HG03354 (cell line): ENCODE results near the gene PVALEF.

Experiments
- ATAC-seq: cut with Tn5 transposase; IDR thresholded peaks from one replicate; pipeline ENCODE4 v1.9.1; 2021; ENCODE audit warnings: mild to moderate bottlenecking; ENCODE audit not compliant: unreplicated experiment, poor library complexity, severe bottlenecking

The PVALEF gene

GRCh38 chr17:81178136-81179091, 13.1 kb downstream of the PVALEF start:
- no peak for ATAC-seq

DNA sequence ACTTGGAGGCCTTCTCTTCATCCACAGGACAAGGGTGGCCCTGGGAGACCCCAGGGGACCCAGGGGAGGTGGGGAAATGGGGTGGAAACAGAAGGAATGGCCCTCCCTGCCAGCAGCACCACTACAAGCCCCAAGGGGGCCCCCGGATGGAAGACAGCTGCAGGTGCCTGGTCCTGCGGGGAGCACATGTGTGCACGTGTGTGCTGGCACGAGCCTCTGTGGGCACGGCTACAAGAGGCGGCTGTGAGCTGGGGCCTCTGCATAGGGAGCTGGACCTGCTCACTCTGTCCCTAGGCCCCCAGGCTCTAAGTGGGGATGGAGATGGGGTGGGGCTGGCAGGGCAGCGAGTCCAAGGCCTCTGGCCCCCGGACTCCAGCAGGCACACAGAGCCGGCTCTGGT, 13.9 kb downstream of the PVALEF start:
- no peak for ATAC-seq

DNA sequence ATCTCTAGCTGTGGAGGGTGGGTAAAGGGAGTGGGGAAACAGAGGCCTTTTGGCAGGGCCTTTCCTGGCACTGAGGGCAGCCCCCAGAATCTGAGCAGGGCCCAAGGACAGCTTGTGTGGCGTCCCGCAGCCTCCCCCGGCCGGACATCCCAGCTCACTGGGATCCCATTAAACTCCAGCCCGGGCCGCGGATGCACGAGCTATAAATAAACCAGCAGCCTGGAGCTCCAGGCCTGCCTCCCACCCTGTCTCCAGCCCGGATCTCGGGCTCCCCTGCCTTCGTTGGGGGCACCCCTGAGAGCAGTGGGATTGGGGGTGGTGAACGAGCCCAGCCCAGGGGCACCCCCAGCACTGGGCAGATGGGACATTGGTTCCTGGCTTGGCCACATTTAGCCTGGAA, 14.6 kb downstream of the PVALEF start:
- no peak for ATAC-seq

GRCh38 chr17:81180836-81181810, 15.8 kb downstream of the PVALEF start:
- ATAC-seq, result no peak

DNA sequence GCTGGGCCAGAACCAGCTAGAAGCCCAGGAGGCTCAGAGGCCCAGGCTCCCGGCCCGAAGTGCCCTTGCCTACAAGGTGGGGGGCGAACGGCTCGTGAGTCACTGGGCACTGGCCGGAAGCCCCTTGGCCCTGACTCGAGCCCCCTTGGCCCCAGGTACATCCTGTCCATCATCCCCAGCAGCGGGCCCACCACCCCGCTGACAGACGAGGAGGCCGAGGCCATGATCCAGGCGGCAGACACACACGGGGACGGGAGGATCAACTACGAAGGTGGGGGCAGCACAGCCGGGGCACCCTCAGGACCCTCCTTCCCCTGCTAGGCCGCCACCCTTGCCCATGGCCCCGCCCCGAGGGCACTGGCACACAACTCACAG, 16.5 kb downstream of the PVALEF start:
- ATAC-seq, result no peak

DNA sequence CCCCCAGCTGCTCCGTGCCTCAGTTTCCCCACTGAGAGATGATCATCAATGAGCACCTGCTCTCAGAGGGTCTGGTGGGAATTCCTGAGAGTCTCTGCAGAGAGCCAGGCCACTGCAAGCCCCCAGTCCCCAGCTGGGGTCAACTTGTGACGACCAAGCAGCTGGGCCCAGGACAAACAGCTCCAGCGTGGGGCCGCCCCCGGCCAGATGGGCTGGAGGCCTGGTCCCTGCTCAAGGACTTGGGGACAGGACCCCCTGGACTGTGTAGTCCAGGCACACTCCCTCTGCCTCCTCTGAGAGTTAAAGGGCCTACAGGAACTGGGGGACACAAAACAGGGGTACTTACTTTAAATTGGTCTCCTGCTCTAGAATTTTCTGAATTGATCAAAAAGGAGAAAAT, 17.3 kb downstream of the PVALEF start:
- no peak for ATAC-seq

DNA sequence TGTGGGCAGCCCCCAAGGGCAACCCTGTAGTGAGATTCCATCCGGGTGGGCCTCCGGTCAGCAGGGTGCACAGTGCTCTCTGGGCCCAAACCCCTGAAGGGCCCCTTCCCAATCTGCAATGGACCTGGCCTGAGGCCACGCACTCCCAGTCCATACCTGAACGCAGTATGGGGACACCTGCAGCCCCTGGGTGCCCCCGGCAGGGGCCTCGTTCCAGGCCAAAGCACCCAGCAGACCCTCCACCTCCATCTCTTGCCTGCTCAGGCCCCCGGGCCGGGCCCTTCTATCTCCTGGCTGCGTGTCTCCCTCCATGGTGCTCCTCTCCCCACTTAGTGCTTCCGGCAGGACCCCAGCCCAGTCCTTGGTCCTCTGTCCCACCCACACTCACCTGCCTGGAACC, 18.0 kb downstream of the PVALEF start:
- ATAC-seq, result no peak

DNA sequence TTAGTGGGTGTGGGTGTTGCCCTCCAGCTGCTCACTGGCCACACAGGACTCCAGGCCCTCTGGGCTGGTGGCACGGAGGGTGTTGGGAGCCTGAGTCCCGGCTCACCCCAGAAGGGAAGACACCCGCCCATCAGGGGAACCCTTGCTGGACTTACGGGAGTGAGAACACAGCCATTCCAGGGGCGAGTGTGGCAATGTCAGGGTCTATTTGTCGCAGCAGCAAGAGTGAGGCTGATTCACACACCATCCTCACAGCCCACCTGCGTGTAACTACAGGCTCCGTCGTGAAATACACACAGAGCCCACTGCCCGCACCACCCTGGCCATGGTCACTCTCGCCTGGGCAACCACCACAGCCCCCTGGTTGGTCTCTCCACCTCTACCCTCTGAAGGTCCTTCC, 18.5 kb downstream of the PVALEF start:
- no peak for ATAC-seq

DNA sequence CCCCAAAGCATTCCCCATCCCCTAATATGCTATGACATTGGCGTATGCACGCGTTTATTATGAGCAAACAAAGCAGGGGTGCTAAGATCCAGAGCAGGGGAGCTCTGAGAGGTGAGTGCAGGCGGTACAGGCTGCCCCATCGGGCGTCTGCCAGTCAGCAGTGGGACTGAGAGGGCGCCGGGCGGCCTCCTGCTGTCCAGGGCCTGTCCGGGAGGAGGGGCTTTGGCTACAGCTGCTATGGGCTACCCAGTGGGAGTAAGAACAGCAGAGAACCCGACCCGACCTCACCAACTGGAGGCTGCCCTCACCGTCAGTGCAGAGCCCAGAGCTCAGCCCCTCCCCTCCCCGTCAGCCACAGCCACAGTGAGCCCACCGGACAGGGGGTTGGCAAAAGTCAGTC, 19.2 kb downstream of the PVALEF start:
- no peak for ATAC-seq

DNA sequence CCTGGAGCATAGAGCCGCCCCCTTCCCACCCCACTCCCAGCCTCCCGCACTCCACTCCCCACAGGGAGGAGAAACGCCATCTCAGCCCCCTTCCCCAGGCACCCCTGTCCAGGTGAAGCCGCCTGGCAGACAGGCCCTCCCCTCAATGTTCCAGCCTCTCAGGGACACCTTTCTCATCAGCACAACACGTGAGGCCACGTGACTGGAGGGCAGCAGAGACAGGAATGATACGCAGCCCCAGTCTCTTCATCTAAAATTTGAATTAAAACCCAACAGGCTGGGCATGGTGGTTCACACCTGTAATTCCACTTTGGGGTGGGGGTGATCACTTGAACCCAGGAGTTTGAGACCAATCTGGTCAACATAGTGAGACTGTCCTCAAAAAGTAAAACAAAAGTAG, 20.9 kb downstream of the PVALEF start:
- no peak for ATAC-seq

- no peak for ATAC-seq
Measured at GRCh38 chr17:81187120-81187519, 21.8 kb downstream of the PVALEF start.

GRCh38 chr17:81187586-81188490, 22.5 kb downstream of the PVALEF start:
- ATAC-seq, result no peak

DNA sequence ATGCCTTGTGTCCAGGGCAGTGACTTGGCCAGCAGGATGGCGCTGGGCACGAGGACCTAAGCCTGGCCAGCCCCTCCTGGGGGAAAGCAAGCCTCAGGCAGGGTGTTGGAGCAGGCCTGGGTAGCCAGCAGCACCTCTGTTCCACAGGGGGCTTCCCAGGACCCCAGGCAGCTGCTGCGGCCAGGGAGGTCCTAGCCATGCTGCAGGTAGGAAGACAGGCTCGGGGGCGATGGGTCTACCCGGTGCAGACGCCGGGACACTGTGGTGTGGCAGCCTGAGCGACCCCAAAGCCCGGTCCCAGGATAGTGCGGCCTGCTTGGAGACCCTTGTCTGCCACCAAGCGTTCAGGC, 23.2 kb downstream of the PVALEF start:
- no peak for ATAC-seq

GRCh38 chr17:81189016-81189415, 23.7 kb downstream of the PVALEF start:
- no peak for ATAC-seq

DNA sequence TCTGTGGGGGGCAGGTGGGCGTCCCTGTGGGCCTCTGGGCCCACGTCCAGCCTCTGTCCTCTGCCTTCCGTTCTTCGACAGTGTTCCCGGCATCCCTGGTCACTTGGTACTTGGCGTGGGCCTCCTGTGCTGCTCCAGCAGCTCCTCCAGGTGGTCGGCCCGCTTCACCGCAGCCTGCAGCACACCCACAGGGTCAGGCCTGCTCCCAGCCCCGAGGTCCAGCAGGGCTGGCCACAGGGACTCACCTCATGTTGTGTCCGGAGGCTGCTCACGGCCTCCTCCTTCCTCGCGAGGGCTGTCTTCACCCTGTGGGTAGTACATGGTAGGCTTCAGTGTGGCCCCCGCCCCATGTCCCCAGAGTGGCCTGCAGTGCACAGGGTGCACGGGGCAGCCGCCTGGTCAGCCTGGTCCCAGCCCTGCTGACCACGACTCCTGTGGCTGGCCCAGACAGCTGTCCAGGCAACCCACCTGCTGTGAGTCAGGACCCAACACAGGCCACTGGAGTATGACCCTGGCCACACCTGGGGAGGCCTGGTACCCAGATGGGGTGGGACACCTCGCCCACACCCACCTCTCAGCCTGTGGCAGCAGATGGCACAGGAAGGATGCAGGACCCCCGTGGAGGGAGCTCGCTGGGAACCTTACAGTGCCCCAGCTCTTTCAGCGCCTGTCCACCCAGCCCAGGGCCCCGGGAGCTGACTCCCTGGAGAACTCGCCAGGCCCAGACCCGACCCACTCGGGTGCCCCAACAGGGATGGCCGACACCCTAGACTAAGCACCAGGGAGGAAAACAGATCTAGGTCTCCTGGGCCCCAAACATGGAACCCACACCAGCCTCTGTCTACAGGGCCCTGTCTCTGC, 24.6 kb downstream of the PVALEF start:
- ATAC-seq, result no peak

- ATAC-seq, result no peak
Measured at GRCh38 chr17:81190591-81190990, 25.3 kb downstream of the PVALEF start.

DNA sequence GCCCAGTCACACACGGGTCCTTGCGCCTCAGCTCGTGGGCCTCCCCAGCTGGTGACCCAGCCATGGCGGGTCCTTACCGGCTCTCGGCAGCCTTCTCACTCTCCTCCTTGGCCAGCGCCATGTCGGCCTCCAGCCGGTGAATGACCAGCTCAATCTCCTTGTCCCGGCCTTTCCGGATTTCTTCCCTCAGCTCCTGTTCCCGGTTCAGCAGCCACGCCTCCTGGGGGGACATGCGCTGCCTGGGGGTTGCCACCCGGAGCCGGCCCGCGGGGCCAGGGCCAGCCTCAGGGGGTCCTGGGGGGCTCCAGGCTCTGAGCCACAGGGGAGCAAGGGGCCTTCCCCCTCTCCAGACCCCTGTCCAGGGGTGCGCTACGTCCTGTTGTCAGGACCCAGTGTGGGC, 25.8 kb downstream of the PVALEF start:
- no peak for ATAC-seq

- no peak for ATAC-seq
Measured at GRCh38 chr17:81191646-81192045, 26.3 kb downstream of the PVALEF start.
